ENCODE measurements around the gene MDP1.
A peak's percentile ranks its signal among the peaks of the same experiment; 100 is the strongest.
"Not testable (repeated sequence)": the region's sequence is repeated elsewhere in the genome, so short reads cannot be mapped to it uniquely, and the experiment has no call there.

MDP1 gene

DNA sequence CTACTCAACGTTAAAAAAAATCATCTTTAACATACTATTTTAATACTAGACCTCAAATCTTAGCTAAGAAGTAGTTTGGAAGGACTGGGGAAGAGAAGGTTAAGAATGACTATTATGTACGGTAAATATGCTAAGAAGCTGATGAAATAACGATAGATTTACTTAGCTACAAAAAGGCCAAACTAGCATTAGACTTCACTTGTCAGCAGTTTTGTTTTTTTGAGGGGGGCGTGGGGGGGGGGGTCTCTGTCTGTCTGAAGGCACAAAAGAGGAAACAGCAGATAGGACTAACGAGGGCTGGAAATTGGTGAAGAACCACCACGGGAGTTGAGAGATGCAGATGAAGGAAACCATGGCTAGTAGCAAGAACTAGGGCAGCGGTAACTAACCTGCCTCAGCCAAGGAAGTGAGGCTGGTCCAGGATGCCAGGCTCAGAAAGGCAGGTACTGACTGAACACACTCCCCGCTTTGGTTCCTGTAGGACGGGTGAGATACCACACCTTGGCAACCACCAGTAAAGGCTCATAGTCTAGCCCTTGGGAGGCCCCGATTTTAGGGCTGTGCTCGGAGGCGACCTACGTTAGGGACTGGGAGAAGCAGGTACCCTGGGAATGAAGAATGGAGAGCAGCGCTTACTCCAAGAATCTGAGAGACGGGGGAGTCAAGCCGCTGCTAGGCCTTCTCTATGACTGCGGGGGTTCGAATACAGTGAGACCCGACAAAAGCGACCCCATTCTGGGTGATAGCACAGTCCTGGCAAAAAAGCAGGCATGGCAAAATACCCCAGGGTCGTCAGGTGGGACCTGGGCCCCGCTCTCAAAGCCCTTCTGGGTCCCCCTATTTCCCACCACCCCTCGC, 15.6 kb upstream of the MDP1 start:
- no peak for DNase-seq (ENCODE audit: low read depth in 2 of 2)

DNA sequence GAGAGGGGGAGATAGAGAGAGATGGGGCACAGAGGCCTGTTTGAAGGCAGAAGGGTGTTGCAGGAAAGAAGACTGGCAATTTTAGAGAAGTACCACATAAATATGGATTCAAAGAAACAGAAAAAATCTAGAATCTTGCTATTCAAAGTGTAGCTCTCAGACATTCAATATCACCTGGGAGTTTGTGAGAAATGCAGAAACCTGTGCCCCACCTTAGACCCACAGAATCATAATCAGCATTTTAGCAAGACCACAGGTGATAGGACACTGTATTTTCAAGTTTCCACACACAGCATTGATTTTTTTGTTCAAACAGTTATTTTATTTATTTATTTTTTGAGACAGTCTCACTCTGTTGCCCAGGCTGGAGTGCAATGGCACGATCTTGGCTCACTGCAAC, 13.0 kb upstream of the MDP1 start:
- no peak for DNase-seq (ENCODE audit: low read depth in 2 of 2)

DNA sequence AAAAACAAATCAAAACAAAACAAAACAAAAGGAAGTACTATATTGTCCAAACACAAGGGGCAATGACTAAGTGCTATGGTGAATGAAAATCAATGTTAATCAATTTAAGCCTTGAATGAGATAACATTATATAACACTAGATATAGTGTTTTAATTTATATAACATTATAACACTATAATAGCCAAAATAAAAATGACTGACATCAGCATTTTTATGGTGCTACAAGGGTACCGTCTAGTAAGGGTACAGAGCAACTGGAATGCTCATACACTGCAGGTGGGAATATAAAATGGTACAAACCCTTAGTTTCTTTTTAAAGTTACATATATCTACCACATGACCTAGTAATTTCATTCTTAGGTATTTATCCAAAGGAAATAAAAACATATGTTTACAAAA, 10.6 kb upstream of the MDP1 start:
- DNase-seq (ENCODE audit: low read depth in 2 of 2), result no peak

- no peak for DNase-seq (ENCODE audit: low read depth in 2 of 2)
Measured at GRCh38 chr14:24224618-24225071, 8.8 kb upstream of the MDP1 start.

- DNase-seq (ENCODE audit: low read depth in 2 of 2), result not testable (repeated sequence)
Measured at GRCh38 chr14:24222987-24223386, 7.1 kb upstream of the MDP1 start.

GRCh38 chr14:24219521-24219920, 3.7 kb upstream of the MDP1 start:
- no peak for DNase-seq (ENCODE audit: low read depth in 2 of 2)

- no peak for DNase-seq (ENCODE audit: low read depth in 2 of 2)
Measured at GRCh38 chr14:24219080-24219479, 3.2 kb upstream of the MDP1 start.

DNA sequence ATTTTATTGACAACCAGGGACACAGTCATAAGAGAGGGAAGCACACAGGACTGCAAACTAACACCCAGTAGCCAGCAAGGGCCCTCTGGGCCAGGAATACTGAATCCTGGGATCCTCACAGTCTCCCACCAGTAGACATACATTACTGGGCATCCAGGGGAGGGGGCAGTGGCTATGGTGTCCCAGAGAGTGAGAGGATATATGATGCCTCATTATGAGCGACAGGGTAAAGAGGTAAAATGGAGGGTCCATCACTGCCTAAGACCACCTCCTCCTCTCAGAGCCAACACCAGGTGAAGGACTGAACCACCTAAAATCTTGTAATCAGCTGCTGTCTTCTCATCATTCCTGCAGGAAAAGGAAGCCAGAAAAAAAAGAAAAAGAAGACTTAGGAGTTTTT, 1.0 kb upstream of the MDP1 start:
- DNase-seq (ENCODE audit: low read depth in 2 of 2), result not testable (repeated sequence)

GRCh38 chr14:24216345-24216699, 456 bp upstream of the MDP1 start:
- DNase-seq (ENCODE audit: low read depth in 2 of 2), result no peak

- no peak for DNase-seq (ENCODE audit: low read depth in 2 of 2)
Measured at GRCh38 chr14:24213866-24214662, 1.8 kb downstream of the MDP1 start.

GRCh38 chr14:24212924-24213865, 2.7 kb downstream of the MDP1 start, which contains the start of gene CHMP4A:
CHMP4A (minus strand) TSS chr14:24213488; CDS start chr14:24213439, 49 bp downstream.
- DNase-seq (ENCODE audit: low read depth in 2 of 2), result peak; percentile 79 to 87

DNA sequence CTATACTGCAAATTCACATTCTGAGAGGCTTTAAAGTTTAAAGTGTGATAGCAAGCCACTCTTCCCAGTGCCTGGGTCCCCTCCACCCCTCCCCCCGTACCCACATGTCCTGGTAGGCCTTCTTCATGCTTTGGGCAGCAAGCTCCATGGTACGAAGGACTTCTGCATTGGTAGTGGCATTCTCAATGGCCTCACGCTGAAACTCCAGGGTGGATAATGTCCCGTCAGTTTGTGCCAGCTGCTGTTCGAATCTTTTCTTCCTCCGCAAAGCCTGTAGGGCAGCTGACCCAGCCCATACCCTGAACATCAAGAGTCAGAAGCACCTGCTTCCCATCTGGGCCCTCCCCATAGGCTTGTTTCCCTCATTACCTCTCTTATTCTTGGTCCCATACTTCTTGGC, 4.6 kb downstream of the MDP1 start:
- DNase-seq (ENCODE audit: low read depth in 2 of 2), result no peak

GRCh38 chr14:24207625-24208024, 8.2 kb downstream of the MDP1 start:
- no peak for DNase-seq (ENCODE audit: low read depth in 2 of 2)

- DNase-seq (ENCODE audit: low read depth in 2 of 2), result no peak
Measured at GRCh38 chr14:24207104-24207551, 8.7 kb downstream of the MDP1 start.

DNA sequence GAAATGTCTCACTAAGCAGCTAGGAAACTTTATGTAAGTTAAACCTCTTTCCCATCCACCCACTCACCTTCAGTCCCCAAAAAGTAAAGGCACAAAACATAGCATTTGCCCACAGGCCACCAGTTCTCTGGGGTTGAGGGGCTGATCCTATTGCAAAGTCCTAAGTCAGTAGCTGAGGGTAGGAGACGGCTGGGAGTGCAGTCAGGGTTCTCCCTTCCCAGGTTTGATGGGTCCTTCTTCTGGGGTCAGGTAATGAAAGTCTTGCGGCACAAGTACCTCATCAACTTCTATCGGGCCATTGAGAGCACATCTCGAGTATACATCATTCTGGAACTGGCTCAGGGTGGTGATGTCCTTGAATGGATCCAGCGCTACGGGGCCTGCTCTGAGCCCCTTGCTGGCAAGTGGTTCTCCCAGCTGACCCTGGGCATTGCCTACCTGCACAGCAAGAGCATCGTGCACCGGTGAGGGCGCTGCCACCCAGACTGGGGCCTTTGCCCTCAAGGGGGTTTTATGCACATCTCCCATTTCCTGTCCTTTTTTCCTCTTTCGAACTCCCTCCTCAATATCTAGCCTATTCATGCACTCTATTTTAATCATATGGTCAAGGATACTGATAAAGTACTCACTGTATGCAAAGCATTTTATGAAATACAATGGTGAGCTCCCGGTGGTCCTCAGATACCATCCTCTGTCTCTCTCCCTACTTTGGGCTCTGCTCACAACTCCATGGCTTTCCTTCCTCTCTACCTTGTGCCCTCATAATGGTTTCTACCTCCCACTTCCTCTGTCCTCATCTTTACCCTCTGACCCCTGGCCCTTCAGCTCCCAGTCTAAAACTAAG, 9.4 kb downstream of the MDP1 start:
- DNase-seq (ENCODE audit: low read depth in 2 of 2), result no peak

DNA sequence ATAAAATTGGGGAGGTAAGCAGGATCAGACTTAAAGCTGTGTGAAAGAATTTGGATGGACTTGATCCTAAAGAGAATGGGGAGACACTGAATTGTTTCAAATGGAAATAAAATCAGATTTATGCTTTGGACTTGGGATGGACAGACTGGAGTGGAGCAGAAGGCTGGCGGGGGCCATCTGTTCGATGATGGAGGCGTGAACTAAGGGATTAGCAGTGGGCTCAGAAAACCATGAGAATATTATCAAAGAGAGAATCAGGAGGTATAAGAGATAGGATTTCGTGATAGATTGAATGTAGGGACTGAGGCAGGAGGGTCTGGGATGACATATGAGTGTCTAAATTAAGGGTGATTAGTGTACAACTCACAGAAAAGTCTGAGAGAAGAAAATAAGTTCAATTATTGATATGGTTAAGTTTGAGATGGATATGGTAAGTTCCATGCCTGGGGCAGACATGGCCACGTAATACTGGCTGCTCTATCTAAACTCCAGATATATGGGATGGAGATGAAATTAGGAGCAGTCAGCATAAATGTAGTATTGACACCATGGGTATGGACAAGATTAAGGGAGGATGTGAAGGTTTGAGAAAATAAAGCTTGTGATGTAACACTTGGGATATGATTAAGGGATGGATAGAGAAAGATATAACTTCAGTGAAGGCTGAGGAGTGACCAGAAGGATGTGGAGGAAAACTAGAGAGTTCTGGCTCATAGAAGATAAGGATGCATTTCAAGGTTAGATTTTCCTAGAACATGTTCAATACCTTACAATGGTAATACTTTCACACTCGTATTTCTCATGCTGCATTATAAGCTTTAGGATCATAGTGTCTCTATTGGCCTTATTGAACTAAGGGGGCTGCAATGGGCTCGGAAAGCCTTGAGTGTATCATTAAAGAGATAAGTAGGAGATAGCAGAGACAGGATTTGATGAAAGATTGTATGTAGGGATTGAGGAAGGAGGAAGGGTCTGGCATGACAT, 11.4 kb downstream of the MDP1 start:
- no peak for DNase-seq (ENCODE audit: low read depth in 2 of 2)

DNA sequence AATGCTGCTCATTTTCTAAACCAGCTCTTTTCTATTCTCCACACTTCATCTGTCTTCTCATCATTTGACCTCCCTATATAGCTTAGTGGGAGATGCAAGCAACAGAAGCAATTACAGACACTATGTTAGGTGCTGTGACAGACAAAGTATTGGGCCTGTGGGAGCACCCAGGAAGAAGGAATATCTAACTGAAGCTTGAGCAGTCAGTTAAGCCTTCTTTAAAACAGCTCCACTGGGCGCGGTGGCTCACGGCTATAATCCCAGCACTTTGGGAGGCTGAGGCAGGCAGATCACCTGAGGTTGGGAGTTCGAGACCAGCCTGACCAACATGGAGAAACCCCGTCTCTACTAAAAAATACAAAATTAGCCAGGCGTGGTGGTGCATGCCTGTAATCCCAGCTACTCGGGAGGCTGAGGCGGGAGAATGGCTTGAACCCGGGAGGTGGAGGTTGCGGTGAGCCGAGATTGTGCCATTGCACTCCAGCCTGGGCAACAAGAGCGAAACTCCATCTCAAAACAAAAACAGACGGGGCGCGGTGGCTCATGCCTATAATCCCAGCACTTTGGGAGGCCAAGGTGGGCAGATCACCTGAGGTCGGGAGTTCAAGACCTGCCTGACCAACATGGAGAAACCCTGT, 12.5 kb downstream of the MDP1 start:
- not testable (repeated sequence) for DNase-seq (ENCODE audit: low read depth in 2 of 2)

- DNase-seq (ENCODE audit: low read depth in 2 of 2), result not testable (repeated sequence)
Measured at GRCh38 chr14:24202538-24202937, 13.3 kb downstream of the MDP1 start.
